ENCODE results near the gene MCTP1. TPM values are rescaled to one million over a fixed set of nuclear protein-coding genes. Genes with fewer than 3 reads are reported as not detected.
A peak's percentile ranks its signal among the peaks of the same experiment; 100 is the strongest.

Gene MCTP1
- total and polyA plus RNA-seq, 10 of the 15 experiments (the other 5 are each of a cell fraction or from before 2014, with no cell fraction given) = 12.6 to 45.9 (median 18.8) TPM

GRCh38 chr5:95191330-95191729 is 93.6 kb downstream of the MCTP1 start (continued):
- TF ChIP-seq CHD2 (IDR thresholded peaks at IDR 0.05; ENCODE audit: borderline replicate concordance, low read depth, low read length) = no peak
- TF ChIP-seq FOXK2 (IDR thresholded peaks at IDR 0.05) = no peak
- TF ChIP-seq E2F8 (IDR thresholded peaks at IDR 0.05; ENCODE audit: low read depth, partially characterized antibody) = no peak
- peak; percentile 57 for TF ChIP-seq RUNX3 (IDR thresholded peaks at IDR 0.05; ENCODE audit: low read length)
- TF ChIP-seq RCOR1 (conservative IDR thresholded peaks at IDR 0.05; ENCODE audit: low read depth, low read length) = no peak
- no peak for TF ChIP-seq NBN (IDR thresholded peaks at IDR 0.05)
- no peak for TF ChIP-seq LARP7 (IDR thresholded peaks at IDR 0.05)
- no peak; the same call in 1 of the 2 replicates for TF ChIP-seq ATF7 (IDR thresholded peaks at IDR 0.05; ENCODE audit: low read depth)
- no peak for TF ChIP-seq NRF1 (conservative IDR thresholded peaks at IDR 0.05; ENCODE audit: low read depth, low read length)
- 0 out of 2 replicates have a peak, but pooled peaks have one; percentile 24 for TF ChIP-seq TBL1XR1 (IDR thresholded peaks at IDR 0.05; ENCODE audit: low read depth, low read length)
- no peak for TF ChIP-seq ZBED1 (IDR thresholded peaks at IDR 0.05; ENCODE audit: borderline replicate concordance)
- TF ChIP-seq SMARCA5 (IDR thresholded peaks at IDR 0.05) = no peak
- no peak for TF ChIP-seq HDAC2 (IDR thresholded peaks at IDR 0.05)
- 0 out of 2 replicates have a peak, but pooled peaks have one; percentile 25 for TF ChIP-seq RELB (IDR thresholded peaks at IDR 0.05; ENCODE audit: low read depth)
- TF ChIP-seq ZZZ3 (IDR thresholded peaks at IDR 0.05; ENCODE audit: control insufficient read depth, insufficient read length, low read depth) = no peak
- TF ChIP-seq ETV6 (conservative IDR thresholded peaks at IDR 0.05 in 1 of 2, IDR thresholded peaks at IDR 0.05 in 1 of 2; ENCODE audit: borderline replicate concordance in 1 of 2, low read depth in 1 of 2) = no peak

All from GM12878 (cell line).